ENCODE data around the gene ZNF322. TPM values are rescaled to one million over a fixed set of nuclear protein-coding genes. Genes with fewer than 3 reads are reported as not detected.

ZNF322 gene
- total RNA-seq, 1 donor from 2014 or later, result 12.1 TPM

- intact Hi-C loops (cut with micrococcal nuclease), result no loop called here
Observed at GRCh38 chr6:26613689-26614683, 45.6 kb downstream of the ZNF322 start.

GRCh38 chr6:26613201-26613600 lies 46.3 kb downstream of the ZNF322 start:
- intact Hi-C loops (cut with micrococcal nuclease), result no loop called here

GRCh38 chr6:26611599-26611998 lies 47.9 kb downstream of the ZNF322 start:
- intact Hi-C loops (cut with micrococcal nuclease), result no loop called here

GRCh38 chr6:26609463-26609862 lies 50.1 kb downstream of the ZNF322 start:
- intact Hi-C loops (cut with micrococcal nuclease), result loop anchor here (10.0 kb wide), 1 partner anchor 345 kb away; no protein-coding TSS in a partner anchor

GRCh38 chr6:26607434-26608230 lies 51.9 kb downstream of the ZNF322 start:
- intact Hi-C loops (cut with micrococcal nuclease), result loop anchor here (1.0 to 10.0 kb wide), 5 partner anchors 52 to 551 kb away; partner anchors contain the start of gene ZNF322

- intact Hi-C loops (cut with micrococcal nuclease), result loop anchor here (10.0 kb wide), 1 partner anchor 350 kb away; no protein-coding TSS in a partner anchor
Observed at GRCh38 chr6:26604797-26605196, 54.7 kb downstream of the ZNF322 start.

GRCh38 chr6:26604026-26604425 lies 55.5 kb downstream of the ZNF322 start:
- intact Hi-C loops (cut with micrococcal nuclease), result loop anchor here (10.0 kb wide), 1 partner anchor 351 kb away; no protein-coding TSS in a partner anchor

- intact Hi-C loops (cut with micrococcal nuclease), result loop anchor here (10.0 kb wide), 1 partner anchor 353 kb away; no protein-coding TSS in a partner anchor
Observed at GRCh38 chr6:26602262-26602661, 57.3 kb downstream of the ZNF322 start.

GRCh38 chr6:26600759-26601158 lies 58.8 kb downstream of the ZNF322 start:
- intact Hi-C loops (cut with micrococcal nuclease), result loop anchor here (10.0 kb wide), 1 partner anchor 354 kb away; no protein-coding TSS in a partner anchor

- intact Hi-C loops (cut with micrococcal nuclease), result loop anchor here (5.0 kb wide), 1 partner anchor 1088 kb away; no protein-coding TSS in a partner anchor
Observed at GRCh38 chr6:26599591-26599990, 60.0 kb downstream of the ZNF322 start.

- intact Hi-C loops (cut with micrococcal nuclease), result loop anchor here (5.0 kb wide), 1 partner anchor 1088 kb away; no protein-coding TSS in a partner anchor
Observed at GRCh38 chr6:26599134-26599533, 60.4 kb downstream of the ZNF322 start.

- intact Hi-C loops (cut with micrococcal nuclease), result loop anchor here (5.0 kb wide), 1 partner anchor 1089 kb away; no protein-coding TSS in a partner anchor
Observed at GRCh38 chr6:26598267-26598666, 61.3 kb downstream of the ZNF322 start.

GRCh38 chr6:26597821-26598220 lies 61.7 kb downstream of the ZNF322 start:
- intact Hi-C loops (cut with micrococcal nuclease), result loop anchor here (2.0 to 5.0 kb wide), 8 partner anchors 535 to 1483 kb away; partner anchors contain the start of genes ZNF165 and ZNF184

GRCh38 chr6:26597389-26597766 lies 62.2 kb downstream of the ZNF322 start:
- intact Hi-C loops (cut with micrococcal nuclease), result loop anchor here (2.0 to 5.0 kb wide), 8 partner anchors 535 to 1483 kb away; partner anchors contain the start of genes ZNF165 and ZNF184

GRCh38 chr6:26596579-26597388 lies 62.8 kb downstream of the ZNF322 start, which contains the start of gene ABT1:
Gene ABT1, plus strand, starts transcription at chr6:26596953. Its CDS starts 30 bp downstream, at chr6:26596983.
- intact Hi-C loops (cut with micrococcal nuclease), result loop anchor here (1.0 to 5.0 kb wide), 18 partner anchors 42 to 1484 kb away; partner anchors contain the start of genes BTN2A1, BTN3A2, ZNF165 and ZNF184

GRCh38 chr6:26595669-26596269 lies 63.8 kb downstream of the ZNF322 start:
- intact Hi-C loops (cut with micrococcal nuclease), result loop anchor here (1.0 to 5.0 kb wide), 22 partner anchors 18 to 1485 kb away; partner anchors contain the start of genes BTN2A1, BTN3A2, ZNF165 and ZNF184

- intact Hi-C loops (cut with micrococcal nuclease), result loop anchor here (1.0 to 5.0 kb wide), 5 partner anchors 18 to 1092 kb away; no protein-coding TSS in a partner anchor
Observed at GRCh38 chr6:26594730-26595632, 64.6 kb downstream of the ZNF322 start.

- intact Hi-C loops (cut with micrococcal nuclease), result loop anchor here (2.0 kb wide), 1 partner anchor 263 kb away; no protein-coding TSS in a partner anchor
Observed at GRCh38 chr6:26594131-26594498, 65.4 kb downstream of the ZNF322 start.
